KMS-11 (cell line): ENCODE data around the gene ANXA11.

Source experiments
- H2AFZ ChIP-seq: fragments of 200-600 bp; sonication (generic); 2 replicates; pipeline ENCODE4 v1.6.1; 2016; ENCODE audit warnings: antibody characterized with exemption, mixed run types, low read depth
- H3K27ac ChIP-seq: fragments of 200-600 bp; sonication (generic); 2 replicates; pipeline ENCODE4 v1.6.1; 2016; ENCODE audit warnings: mild to moderate bottlenecking, mixed run types
- H3K27me3 ChIP-seq: fragments of 200-600 bp; sonication (generic); 2 replicates; pipeline ENCODE4 v1.6.1; 2017; ENCODE audit warnings: mild to moderate bottlenecking, low read depth, mixed run types, moderate library complexity; ENCODE audit not compliant: insufficient read depth
- H3K36me3 ChIP-seq: fragments of 200-600 bp; sonication (generic); 2 replicates; pipeline ENCODE4 v1.6.1; 2017; ENCODE audit warnings: mild to moderate bottlenecking, mixed run types; ENCODE audit not compliant: insufficient read depth
- H3K4me1 ChIP-seq: fragments of 200-600 bp; sonication (generic); 2 replicates; pipeline ENCODE4 v1.6.1; 2016; ENCODE audit warnings: mild to moderate bottlenecking, low read depth, mixed run types; ENCODE audit not compliant: poor library complexity, severe bottlenecking
- H3K4me2 ChIP-seq: fragments of 200-600 bp; sonication (generic); 2 replicates; pipeline ENCODE4 v1.7.0; 2016; ENCODE audit warnings: mild to moderate bottlenecking, mixed run types
- H3K4me3 ChIP-seq: fragments of 200-600 bp; sonication (generic); IDR thresholded peaks from 2 replicates; pipeline ENCODE4 v1.6.1; 2017; ENCODE audit warnings: low read depth, low read length, mixed read lengths; ENCODE audit not compliant: insufficient read depth
- H3K79me2 ChIP-seq: fragments of 200-600 bp; sonication (generic); 2 replicates; pipeline ENCODE4 v1.6.1; 2016; ENCODE audit warnings: low read depth, mixed run types; ENCODE audit not compliant: insufficient read depth
- H3K9ac ChIP-seq: fragments of 200-600 bp; sonication (generic); 2 replicates; pipeline ENCODE4 v1.6.1; 2016; ENCODE audit warnings: mild to moderate bottlenecking, mixed run types
- H4K20me1 ChIP-seq: fragments of 200-600 bp; sonication (generic); 2 replicates; pipeline ENCODE4 v1.6.1; 2016; ENCODE audit warnings: mild to moderate bottlenecking, mixed run types; ENCODE audit not compliant: insufficient read depth
- CTCF ChIP-seq: fragments of 200-600 bp; sonication (generic); conservative IDR thresholded peaks from 2 replicates; pipeline ENCODE4 v1.6.1; 2017; ENCODE audit warnings: low read depth, mild to moderate bottlenecking, antibody characterized with exemption, low read length, moderate library complexity, mixed read lengths

ANXA11 gene

GRCh38 chr10:80184291-80184690, 21.0 kb downstream of the ANXA11 start:
- Histone ChIP-seq H3K27ac (no peak overlapping the region), H3K4me1 (peaks cover 11% of the 10 kb centered on the region), H3K9ac (no peak overlapping the region), H3K27me3 (no peaks in the 10 kb centered on the region), H3K4me2 (no peak overlapping the region), H4K20me1 (no peaks in the 10 kb centered on the region), H3K36me3 (no peaks in the 10 kb centered on the region), H3K79me2 (no peaks in the 10 kb centered on the region; the same call in 1 of the 2 replicates), H2AFZ (no peak overlapping the region), H3K4me3 (no peak overlapping the region)
- no peak for TF ChIP-seq CTCF

GRCh38 chr10:80183436-80183835, 21.9 kb downstream of the ANXA11 start:
- H3K27ac ChIP-seq = no peak overlapping the region

DNA sequence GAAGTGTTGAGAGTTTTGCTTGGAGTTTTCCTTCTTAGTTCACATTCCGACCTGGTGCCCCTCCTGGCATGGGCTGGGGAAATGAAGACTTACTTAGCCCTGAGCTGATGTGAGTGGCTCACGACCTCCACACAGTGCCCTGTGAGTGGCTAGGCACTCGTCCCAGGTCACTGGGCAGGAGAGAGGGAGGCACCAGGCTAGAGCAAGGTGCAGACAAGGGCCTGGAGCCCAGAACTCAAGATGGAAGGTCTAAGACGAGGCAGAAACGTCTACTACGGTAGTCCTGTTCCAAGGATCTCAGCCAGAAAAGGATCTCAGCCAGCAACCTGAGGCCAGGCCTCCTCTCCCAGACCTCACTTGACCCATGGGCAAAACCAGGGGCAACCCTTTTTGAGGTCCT, 22.4 kb downstream of the ANXA11 start:
- H3K36me3 ChIP-seq = no peaks in the 10 kb centered on the region
- TF ChIP-seq CTCF = no peak
- no peak overlapping the region for H2AFZ ChIP-seq
- H3K27me3 ChIP-seq = no peaks in the 10 kb centered on the region
- H3K27ac ChIP-seq = no peak overlapping the region
- H3K4me2 ChIP-seq = no peak overlapping the region
- no peak overlapping the region for H3K4me3 ChIP-seq
- no peaks in the 10 kb centered on the region; the same call in 1 of the 2 replicates for H3K79me2 ChIP-seq
- no peaks in the 10 kb centered on the region for H4K20me1 ChIP-seq
- peaks cover 5% of the 10 kb centered on the region for H3K4me1 ChIP-seq
- no peak overlapping the region for H3K9ac ChIP-seq

More at GRCh38 chr10:80183436-80183835, 21.9 kb downstream of the ANXA11 start:
- Histone ChIP-seq H3K4me3 (no peak overlapping the region), H3K27me3 (no peaks in the 10 kb centered on the region), H4K20me1 (no peaks in the 10 kb centered on the region), H3K4me1 (peaks cover 9% of the 10 kb centered on the region), H2AFZ (no peak overlapping the region), H3K4me2 (no peak overlapping the region), H3K36me3 (no peaks in the 10 kb centered on the region), H3K9ac (no peak overlapping the region), H3K79me2 (no peaks in the 10 kb centered on the region; the same call in 1 of the 2 replicates)
- no peak for TF ChIP-seq CTCF

DNA sequence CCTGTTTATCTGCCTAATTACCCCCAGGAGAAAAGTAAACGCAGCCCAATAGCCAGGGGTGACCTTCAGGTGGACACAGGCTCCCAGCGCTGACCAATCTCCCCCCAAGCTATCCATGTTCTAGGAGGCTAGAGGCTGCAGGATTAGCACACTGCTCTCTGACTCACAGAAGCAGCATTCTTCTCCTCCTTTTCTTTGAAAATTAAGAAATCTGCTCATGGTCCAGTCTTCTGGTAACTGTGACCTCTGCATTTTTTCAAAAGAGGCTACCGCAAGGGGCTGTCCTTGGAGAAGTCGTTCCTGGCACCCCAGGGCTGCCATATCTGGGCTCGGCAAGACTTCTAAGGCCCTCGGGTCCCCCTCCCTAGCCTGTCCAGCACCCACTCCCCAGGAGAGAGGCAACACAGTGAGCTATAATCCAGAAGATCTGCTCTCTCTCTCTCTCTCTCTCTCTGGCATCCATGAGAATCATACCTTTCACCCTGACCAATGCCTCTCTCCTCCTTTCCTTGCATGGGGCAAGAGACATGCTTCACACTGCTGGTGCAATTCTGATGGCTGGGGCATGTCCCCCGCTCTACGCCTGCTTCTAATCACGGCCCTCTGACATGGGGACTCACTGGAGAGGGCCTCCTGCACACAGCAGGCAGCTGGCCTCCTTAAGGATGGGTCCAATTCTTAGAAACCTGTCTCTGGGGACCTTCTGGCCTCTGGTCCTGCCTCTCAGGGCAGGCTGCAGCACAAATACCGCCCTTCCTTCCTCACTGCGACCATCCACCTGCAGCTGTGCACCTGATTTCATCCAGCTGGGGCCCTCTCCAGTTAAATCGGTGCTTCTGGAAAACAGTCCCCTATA, 27.3 kb downstream of the ANXA11 start:
- no peaks in the 10 kb centered on the region for H4K20me1 ChIP-seq
- no peak for TF ChIP-seq CTCF
- no peak overlapping the region for H3K9ac ChIP-seq
- no peaks in the 10 kb centered on the region for H3K27me3 ChIP-seq
- no peaks in the 10 kb centered on the region for H3K36me3 ChIP-seq
- no peaks in the 10 kb centered on the region for H3K4me1 ChIP-seq
- no peak overlapping the region for H2AFZ ChIP-seq
- H3K4me3 ChIP-seq = no peak overlapping the region
- H3K27ac ChIP-seq = no peak overlapping the region
- H3K79me2 ChIP-seq = no peaks in the 10 kb centered on the region
- no peak overlapping the region for H3K4me2 ChIP-seq
